Gastrocnemius medialis (tissue), 4 donors: ENCODE measurements around the gene RIMS4.

Experiments used
- POLR2A ChIP-seq, 2 donors: fragments of 450-650 bp; IDR thresholded peaks; one replicate each; pipeline ENCODE4 v1.6.1; 2017; ENCODE audit warnings: antibody characterized with exemption in 2 of 2, mild to moderate bottlenecking in 2 of 2, moderate library complexity in 2 of 2
- TF ChIP-seq, protein P1 (sequence below), 5 experiments: fragments of 450-650 bp in 3 of 5; fragments of 200-600 bp in 2 of 5; sonication (generic) in 2 of 5; IDR thresholded peaks in 4 of 5; conservative IDR thresholded peaks in 1 of 5; 1 replicate in 4 of 5; 2 replicates in 1 of 5; pipeline ENCODE4 v1.5.1; 2016 to 2019; ENCODE audit warnings: antibody characterized with exemption in 5 of 5, mild to moderate bottlenecking in 3 of 5, moderate library complexity in 3 of 5

DNA sequence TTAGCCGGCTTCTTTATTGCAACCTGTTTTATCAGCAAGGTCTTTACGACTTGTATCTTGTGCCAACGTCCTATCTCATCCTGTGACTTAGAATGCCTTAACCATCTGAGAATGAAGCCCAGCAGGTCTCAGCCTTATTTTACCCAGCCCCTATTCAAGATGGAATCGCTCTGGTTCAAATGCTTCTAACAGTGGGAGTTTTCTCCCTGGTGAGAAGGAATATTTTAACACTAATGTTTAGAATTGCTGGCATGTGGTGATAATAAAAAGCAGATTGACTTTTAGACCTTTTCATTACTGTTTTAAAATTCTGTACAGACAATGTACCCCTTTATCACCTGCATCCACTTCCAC, 74.6 kb downstream of the RIMS4 start:
- no peak for TF ChIP-seq POLR2A (IDR thresholded peaks at IDR 0.05)
- TF ChIP-seq, protein P1, sequence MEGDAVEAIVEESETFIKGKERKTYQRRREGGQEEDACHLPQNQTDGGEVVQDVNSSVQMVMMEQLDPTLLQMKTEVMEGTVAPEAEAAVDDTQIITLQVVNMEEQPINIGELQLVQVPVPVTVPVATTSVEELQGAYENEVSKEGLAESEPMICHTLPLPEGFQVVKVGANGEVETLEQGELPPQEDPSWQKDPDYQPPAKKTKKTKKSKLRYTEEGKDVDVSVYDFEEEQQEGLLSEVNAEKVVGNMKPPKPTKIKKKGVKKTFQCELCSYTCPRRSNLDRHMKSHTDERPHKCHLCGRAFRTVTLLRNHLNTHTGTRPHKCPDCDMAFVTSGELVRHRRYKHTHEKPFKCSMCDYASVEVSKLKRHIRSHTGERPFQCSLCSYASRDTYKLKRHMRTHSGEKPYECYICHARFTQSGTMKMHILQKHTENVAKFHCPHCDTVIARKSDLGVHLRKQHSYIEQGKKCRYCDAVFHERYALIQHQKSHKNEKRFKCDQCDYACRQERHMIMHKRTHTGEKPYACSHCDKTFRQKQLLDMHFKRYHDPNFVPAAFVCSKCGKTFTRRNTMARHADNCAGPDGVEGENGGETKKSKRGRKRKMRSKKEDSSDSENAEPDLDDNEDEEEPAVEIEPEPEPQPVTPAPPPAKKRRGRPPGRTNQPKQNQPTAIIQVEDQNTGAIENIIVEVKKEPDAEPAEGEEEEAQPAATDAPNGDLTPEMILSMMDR (IDR thresholded peaks at IDR 0.05 in 4 of 5, conservative IDR thresholded peaks at IDR 0.05 in 1 of 5): no peak
